ENCODE data around the gene KRTAP3-1. TPM values are rescaled to one million over a fixed set of nuclear protein-coding genes. Genes with fewer than 3 reads are reported as not detected.
"Not testable (repeated sequence)": the region's sequence is repeated elsewhere in the genome, so short reads cannot be mapped to it uniquely, and the experiment has no call there.

Gene KRTAP3-1
- total and polyA plus RNA-seq, 7 donors: not detected

DNA sequence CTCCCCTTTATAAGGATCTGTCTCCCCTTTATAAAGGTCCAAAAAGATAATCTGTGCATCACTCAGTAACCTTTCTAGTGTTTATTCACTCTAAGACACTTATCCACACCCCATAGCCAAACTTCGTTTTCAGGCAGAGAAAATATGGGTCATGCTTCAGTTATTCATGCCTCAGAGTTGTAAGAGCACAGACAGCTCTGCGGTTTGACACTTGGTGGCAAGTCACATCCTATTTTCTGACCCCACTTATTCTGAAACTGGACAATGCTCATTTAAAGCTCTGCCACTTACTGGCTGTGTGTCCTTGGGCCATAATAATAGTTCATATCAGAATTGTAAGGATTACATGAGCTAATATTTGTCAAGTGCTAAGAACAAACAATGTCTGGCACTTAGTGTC, 40.2 kb upstream of the KRTAP3-1 start:
- H3K4me1 ChIP-seq: no peaks in the 10 kb centered on the region
- 39 to 59% methylated on average over 2 of the region's 2 CpGs for WGBS, 2 donors
- no peak overlapping the region for H3K27ac ChIP-seq
- peaks cover 0 to 2% (median 0%) of the 10 kb centered on the region in 4 donors for H3K9me3 ChIP-seq
- H3K36me3 ChIP-seq: no peaks in the 10 kb centered on the region
- no peak for TF ChIP-seq EP300 (IDR thresholded peaks at IDR 0.05)
- no peak for TF ChIP-seq POLR2A (IDR thresholded peaks at IDR 0.05)
- TF ChIP-seq POLR2AphosphoS5 (IDR thresholded peaks at IDR 0.05): no peak
- peaks cover 0 to 24% (median 0%) of the 10 kb centered on the region in 3 donors for H3K27me3 ChIP-seq
- intact Hi-C loops (cut with DNase I): no loop called here
- H3K4me3 ChIP-seq: no peak overlapping the region
- no peak for DNase-seq

DNA sequence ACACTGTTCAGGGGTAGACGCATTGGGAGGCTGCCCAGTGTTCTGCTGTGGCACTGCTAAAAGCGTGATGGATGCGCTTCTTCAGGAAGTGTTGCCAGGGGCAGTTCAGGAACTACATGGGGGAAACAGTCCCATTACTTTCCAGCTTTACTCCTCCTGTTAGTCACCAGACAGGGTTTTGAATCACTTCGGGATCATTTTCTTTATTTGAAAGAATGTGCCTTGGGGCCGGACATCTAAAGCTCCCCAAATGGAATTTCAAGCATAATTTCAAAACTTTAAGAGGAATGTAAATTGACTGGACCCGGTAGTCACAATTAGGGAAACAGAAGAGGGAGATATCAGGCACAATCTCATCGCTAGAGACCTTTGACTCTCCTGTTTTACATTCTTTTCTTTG, 39.5 kb upstream of the KRTAP3-1 start:
- no peak for DNase-seq
- intact Hi-C loops (cut with DNase I): no loop called here
- Histone ChIP-seq H3K4me1 (no peaks in the 10 kb centered on the region), H3K4me3 (no peak overlapping the region), H3K9me3 (peaks cover 0 to 2% (median 0%) of the 10 kb centered on the region in 4 donors), H3K27ac (no peak overlapping the region), H3K36me3 (no peaks in the 10 kb centered on the region), H3K27me3 (peaks cover 0 to 24% (median 0%) of the 10 kb centered on the region in 3 donors)
- WGBS, 2 donors: 73 to 76% methylated on average over 7 of the region's 7 CpGs
- TF ChIP-seq, protein P1, sequence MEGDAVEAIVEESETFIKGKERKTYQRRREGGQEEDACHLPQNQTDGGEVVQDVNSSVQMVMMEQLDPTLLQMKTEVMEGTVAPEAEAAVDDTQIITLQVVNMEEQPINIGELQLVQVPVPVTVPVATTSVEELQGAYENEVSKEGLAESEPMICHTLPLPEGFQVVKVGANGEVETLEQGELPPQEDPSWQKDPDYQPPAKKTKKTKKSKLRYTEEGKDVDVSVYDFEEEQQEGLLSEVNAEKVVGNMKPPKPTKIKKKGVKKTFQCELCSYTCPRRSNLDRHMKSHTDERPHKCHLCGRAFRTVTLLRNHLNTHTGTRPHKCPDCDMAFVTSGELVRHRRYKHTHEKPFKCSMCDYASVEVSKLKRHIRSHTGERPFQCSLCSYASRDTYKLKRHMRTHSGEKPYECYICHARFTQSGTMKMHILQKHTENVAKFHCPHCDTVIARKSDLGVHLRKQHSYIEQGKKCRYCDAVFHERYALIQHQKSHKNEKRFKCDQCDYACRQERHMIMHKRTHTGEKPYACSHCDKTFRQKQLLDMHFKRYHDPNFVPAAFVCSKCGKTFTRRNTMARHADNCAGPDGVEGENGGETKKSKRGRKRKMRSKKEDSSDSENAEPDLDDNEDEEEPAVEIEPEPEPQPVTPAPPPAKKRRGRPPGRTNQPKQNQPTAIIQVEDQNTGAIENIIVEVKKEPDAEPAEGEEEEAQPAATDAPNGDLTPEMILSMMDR (IDR thresholded peaks at IDR 0.05): no peak

DNA sequence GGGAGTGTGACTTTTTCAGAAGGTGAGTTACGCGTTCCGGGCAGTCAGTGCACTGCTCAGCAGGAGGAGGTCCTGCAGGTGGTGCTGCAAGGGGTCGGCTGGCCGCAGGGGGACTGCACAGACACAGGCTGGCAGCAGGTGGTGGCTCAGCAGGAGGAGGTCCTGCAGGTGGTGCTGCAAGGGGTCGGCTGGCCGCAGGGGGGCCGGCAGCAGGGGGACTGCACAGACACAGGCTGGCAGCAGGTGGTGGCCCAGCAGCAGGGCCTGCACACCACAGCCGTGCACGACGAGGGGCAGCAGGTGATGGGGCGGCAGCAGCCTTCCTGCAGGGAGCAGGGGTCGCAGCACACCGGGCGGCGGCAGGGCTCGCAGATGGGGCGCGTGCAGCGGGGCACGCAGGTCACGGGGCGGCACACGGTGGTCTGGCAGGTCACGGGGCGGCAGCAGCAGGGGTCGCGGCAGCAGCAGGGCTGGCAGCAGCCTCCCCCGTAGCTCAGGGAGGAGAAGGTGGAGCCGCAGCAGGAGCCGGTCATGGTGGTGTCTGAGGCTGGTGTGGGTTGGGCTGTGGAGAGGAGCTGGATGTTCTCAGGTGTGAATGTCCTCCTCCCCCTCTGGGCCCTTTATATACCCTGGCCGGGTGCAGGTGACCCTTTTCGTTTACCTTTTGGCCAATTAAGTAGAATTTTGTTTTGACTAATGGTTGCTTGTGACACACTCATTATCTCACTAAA, 38.0 kb upstream of the KRTAP3-1 start, which contains the start of gene KRTAP2-1:
TSS of gene KRTAP2-1 (minus strand) at position 582 of the 731 bp plus-strand sequence. CDS start at position 533, 49 bp downstream.
- intact Hi-C loops (cut with DNase I); H3K4me1 ChIP-seq; H3K4me3 ChIP-seq; H3K9me3 ChIP-seq; H3K27ac ChIP-seq; H3K36me3 ChIP-seq; DNase-seq: not testable (repeated sequence)
- H3K27me3 ChIP-seq: peaks cover 0 to 24% (median 0%) of the 10 kb centered on the region in 3 donors
- WGBS, 2 donors: 63 to 66% methylated on average over 10 of the region's 33 CpGs

DNA sequence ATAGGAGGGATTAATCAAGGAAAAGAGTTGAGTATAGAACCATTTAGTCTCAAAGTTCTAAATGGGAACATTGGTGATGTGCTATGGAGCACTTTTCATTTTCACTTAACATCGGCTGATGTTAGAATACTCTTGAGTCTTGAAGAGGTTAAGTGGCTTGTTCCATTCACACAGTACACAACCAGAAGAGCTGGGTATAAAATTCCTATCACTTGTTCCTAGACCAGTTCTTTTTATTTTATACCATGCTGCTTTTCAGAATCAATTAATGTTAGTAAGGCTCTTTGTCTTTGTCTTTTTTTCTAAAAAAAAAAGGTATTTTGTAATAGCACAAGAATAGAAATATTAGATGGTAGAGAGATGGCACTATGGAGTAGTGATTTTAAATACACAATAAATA, 34.0 kb upstream of the KRTAP3-1 start:
- intact Hi-C loops (cut with DNase I): no loop called here
- Histone ChIP-seq H3K27ac (no peak overlapping the region), H3K4me3 (no peak overlapping the region), H3K27me3 (peaks cover 0 to 8% (median 0%) of the 10 kb centered on the region in 3 donors), H3K9me3 (peaks cover 0 to 2% (median 0%) of the 10 kb centered on the region in 4 donors), H3K4me1 (no peaks in the 10 kb centered on the region), H3K36me3 (no peaks in the 10 kb centered on the region)
- 95 to 97% methylated on average over 1 of the region's 1 CpG for WGBS, 2 donors
- DNase-seq: no peak
- TF ChIP-seq POLR2AphosphoS5 (IDR thresholded peaks at IDR 0.05): no peak
- no peak for TF ChIP-seq POLR2A (IDR thresholded peaks at IDR 0.05)
- TF ChIP-seq EP300 (IDR thresholded peaks at IDR 0.05): no peak
- TF ChIP-seq, protein P1 (IDR thresholded peaks at IDR 0.05): no peak

DNA sequence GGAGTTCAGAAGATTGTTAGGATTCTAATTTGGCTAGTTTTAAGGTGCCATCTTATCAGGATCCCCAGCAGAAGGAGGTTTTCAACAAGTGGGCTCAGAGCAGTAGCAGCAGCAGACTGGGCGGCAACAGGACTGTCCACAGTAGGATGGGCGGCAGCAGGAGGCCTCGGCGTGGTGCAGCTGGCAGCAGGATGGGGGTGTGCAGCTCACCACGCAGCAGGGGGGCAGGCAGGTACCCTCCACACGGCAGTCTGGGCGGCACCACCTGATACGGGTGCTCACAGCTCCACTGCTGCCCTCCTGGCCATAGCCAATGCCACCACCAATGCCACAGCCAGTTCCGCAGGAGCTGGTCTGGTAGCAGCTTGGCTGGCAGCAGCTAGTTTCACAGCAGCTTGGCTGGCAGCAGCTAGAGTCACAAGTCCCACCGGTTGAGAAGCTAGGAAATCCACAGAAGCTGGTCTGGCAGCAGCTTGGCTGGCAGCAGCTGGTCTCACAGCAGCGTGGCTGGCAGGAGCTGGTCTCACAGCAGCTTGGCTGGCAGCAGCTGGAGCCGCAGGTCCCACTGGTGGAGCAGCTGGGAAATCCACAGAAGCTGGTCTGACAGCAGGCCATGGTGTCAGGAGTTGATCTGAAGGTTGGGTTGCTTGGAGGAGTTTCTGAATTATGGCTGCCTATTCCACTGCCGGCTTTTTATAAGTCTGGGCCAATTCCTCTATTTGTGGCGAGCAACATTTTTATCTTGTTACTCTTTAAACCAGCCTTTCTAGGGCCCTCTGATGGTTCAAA, 32.0 kb upstream of the KRTAP3-1 start, which contains the start of gene KRTAP1-1:
TSS of gene KRTAP1-1 (minus strand) at position 668 of the 789 bp plus-strand sequence. CDS start at position 615, 53 bp downstream.
- intact Hi-C loops (cut with DNase I); H3K4me1 ChIP-seq; H3K27me3 ChIP-seq; H3K4me3 ChIP-seq; H3K9me3 ChIP-seq; H3K36me3 ChIP-seq; H3K27ac ChIP-seq; DNase-seq: not testable (repeated sequence)
- WGBS, 2 donors: 79 to 89% methylated on average over 14 of the region's 14 CpGs

DNA sequence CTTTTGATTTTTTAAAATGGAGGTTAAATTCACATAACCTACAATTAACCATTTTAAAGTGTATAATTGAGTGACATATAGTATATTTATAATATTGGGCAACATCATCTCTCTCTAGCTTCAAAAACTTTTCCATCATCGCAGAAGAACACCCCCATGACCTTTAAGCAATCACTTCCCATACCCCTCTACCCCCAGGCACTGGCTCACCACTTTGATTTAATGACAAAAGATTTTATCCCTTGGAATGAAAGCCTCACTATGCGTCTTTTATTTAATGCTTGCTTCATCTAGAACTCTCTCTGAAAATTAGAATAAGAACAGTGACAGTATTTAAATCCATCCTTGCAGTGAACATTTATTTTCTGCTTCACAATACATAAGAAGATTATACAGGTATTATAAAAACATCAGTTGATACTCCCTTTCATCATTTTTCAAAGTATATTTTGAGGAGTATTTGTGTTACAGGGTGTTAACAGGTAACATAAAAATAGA, 29.0 kb upstream of the KRTAP3-1 start:
- no peaks in the 10 kb centered on the region for H3K36me3 ChIP-seq
- no peak overlapping the region for H3K27ac ChIP-seq
- no peaks in the 10 kb centered on the region for H3K9me3 ChIP-seq
- TF ChIP-seq, protein P1 (IDR thresholded peaks at IDR 0.05): no peak
- TF ChIP-seq POLR2A (IDR thresholded peaks at IDR 0.05): no peak
- TF ChIP-seq POLR2AphosphoS5 (IDR thresholded peaks at IDR 0.05): no peak
- TF ChIP-seq EP300 (IDR thresholded peaks at IDR 0.05): no peak
- DNase-seq: no peak
- 87 to 88% methylated on average over 2 of the region's 2 CpGs for WGBS, 2 donors
- no peaks in the 10 kb centered on the region for H3K27me3 ChIP-seq
- intact Hi-C loops (cut with DNase I): no loop called here
- H3K4me3 ChIP-seq: no peak overlapping the region
- H3K4me1 ChIP-seq: no peaks in the 10 kb centered on the region

DNA sequence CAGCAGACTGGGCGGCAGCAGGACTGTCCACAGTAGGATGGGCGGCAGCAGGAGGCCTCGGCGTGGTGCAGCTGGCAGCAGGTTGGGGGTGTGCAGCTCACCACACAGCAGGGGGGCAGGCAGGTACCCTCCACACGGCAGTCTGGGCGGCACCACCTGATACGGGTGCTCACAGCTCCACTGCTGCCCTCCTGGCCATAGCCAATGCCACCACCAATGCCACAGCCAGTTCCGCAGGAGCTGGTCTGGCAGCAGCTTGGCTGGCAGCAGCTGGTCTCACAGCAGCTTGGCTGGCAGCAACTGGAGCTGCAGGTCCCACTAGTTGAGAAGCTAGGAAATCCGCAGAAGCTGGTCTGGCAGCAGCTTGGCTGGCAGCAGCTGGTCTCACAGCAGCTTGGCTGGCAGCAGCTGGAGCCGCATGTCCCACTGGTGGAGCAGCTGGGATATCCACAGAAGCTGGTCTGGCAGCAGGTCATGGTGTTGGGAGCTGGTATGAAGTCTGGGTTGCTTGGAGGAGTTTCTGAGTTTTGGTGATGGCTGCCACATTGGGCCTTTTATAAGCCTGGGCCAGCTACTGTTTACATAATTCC, 25.5 kb upstream of the KRTAP3-1 start, which contains the start of gene KRTAP1-3:
TSS of gene KRTAP1-3 (minus strand) at position 529 of the 590 bp plus-strand sequence. CDS start at position 476, 53 bp downstream.
- DNase-seq, H3K27ac ChIP-seq: not testable (repeated sequence)
- 94% methylated on average over 10 of the region's 10 CpGs for WGBS, 2 donors

More for the DNA sequence above, 25.5 kb upstream of the KRTAP3-1 start, which contains the start of gene KRTAP1-3:
- H3K4me1 ChIP-seq; H3K4me3 ChIP-seq; H3K27me3 ChIP-seq; H3K9me3 ChIP-seq; H3K36me3 ChIP-seq; intact Hi-C loops (cut with DNase I): not testable (repeated sequence)

Measured in sigmoid colon (tissue), 7 donors.